ENCODE results near the gene VPS33B. TPM values are rescaled to one million over a fixed set of nuclear protein-coding genes. Genes with fewer than 3 reads are reported as not detected.
"Not testable (repeated sequence)": the region's sequence is repeated elsewhere in the genome, so short reads cannot be mapped to it uniquely, and the experiment has no call there.

VPS33B gene
- total RNA-seq, 4 donors from 2014 or later = 6.7 to 18.7 (median 10.8) TPM

DNA sequence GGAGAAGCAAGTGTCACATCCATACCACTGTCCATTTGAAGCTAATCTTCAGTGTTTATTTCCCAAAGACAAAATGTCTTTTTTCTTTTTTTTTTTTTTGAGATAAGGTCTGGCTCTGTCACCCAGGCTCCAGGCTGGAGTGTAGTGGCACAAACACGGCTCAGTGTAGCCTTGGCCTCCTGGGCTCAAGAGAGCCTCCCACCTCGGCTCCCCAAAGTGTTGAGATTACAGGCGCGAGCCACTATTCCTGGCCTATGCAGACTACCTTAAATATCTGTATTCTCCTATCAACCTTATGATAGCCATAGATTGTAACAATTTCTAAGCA lies 27.7 kb upstream of the VPS33B start:
- WGBS, 2 donors (ENCODE audit: low coverage in 1 of 2) = 73 to 100% methylated on average over 1 to 4 of the region's 4 CpGs
- Histone ChIP-seq H3K36me3 (no peaks in the 10 kb centered on the region), H3K4me1 (peaks cover 0 to 3% (median 0%) of the 10 kb centered on the region in 4 donors), H3K4me3 (no peak overlapping the region), H3K9me3 (no peaks in the 10 kb centered on the region), H3K27ac (no peak overlapping the region), H3K27me3 (peaks cover 29% of the 10 kb centered on the region)
- TF ChIP-seq, protein P1, sequence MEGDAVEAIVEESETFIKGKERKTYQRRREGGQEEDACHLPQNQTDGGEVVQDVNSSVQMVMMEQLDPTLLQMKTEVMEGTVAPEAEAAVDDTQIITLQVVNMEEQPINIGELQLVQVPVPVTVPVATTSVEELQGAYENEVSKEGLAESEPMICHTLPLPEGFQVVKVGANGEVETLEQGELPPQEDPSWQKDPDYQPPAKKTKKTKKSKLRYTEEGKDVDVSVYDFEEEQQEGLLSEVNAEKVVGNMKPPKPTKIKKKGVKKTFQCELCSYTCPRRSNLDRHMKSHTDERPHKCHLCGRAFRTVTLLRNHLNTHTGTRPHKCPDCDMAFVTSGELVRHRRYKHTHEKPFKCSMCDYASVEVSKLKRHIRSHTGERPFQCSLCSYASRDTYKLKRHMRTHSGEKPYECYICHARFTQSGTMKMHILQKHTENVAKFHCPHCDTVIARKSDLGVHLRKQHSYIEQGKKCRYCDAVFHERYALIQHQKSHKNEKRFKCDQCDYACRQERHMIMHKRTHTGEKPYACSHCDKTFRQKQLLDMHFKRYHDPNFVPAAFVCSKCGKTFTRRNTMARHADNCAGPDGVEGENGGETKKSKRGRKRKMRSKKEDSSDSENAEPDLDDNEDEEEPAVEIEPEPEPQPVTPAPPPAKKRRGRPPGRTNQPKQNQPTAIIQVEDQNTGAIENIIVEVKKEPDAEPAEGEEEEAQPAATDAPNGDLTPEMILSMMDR (IDR thresholded peaks at IDR 0.05) = no peak
- TF ChIP-seq POLR2A (IDR thresholded peaks at IDR 0.05) (no peak), EP300 (IDR thresholded peaks at IDR 0.05; ENCODE audit: low read depth) (no peak)
- DNase-seq = no peak
- in situ Hi-C loops (cut with MboI; ENCODE audit: low pct_ligation_motif_present in 1 of 4, low pct_unique_long_range_greater_than_20kb in 1 of 4, low sequenced_read_pairs in 3 of 4) = loop anchor here in 3 of 4 donors (10.0 kb wide), 2 partner anchors 175 to 225 kb away; no protein-coding TSS in a partner anchor
- intact Hi-C loops (cut with DNase I; ENCODE audit: low total_unique reads) = no loop called here

DNA sequence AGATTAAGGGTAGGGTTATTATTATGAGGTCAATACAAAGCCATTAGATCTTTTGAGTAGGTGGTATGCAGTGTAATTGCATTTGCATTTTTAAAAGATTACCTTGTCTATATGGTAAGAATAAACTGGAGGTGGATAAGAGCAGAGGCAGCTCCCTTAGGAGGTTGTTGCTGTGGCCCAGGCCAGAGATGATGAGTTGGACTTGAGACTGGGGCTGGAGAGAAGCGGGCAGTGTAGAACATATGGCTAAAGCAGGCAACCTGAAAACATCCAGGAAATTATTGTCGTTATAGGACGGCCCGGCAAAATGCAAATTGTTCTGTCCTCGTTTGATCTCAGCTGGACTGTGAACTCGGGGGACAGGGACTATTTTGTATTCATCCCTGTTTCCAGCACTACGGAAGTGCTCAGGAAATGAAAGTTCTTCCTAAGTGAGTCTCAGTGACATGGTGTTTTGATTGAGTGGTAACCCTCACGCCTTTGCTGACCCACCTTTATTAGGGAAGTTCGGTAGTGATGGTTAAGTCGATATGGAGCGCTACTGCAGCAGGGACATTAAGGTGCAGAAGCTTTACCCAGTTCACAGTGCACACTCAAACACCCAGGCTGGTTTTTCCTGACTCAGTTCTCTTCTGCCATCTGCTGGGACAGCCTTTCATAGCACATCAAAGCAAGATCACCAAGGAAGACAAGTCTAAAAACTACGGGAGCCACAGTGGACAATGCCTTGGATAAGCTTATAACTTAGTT lies 27.2 kb upstream of the VPS33B start:
- Histone ChIP-seq H3K27ac (no peak overlapping the region), H3K27me3 (peaks cover 24% of the 10 kb centered on the region), H3K4me3 (no peak overlapping the region), H3K36me3 (no peaks in the 10 kb centered on the region), H3K9me3 (no peaks in the 10 kb centered on the region), H3K4me1 (peaks cover 0 to 3% (median 0%) of the 10 kb centered on the region in 4 donors)
- DNase-seq = peak; percentile 70
- WGBS, 2 donors (ENCODE audit: low coverage in 1 of 2) = 25 to 28% methylated on average over 7 to 12 of the region's 12 CpGs
- intact Hi-C loops (cut with DNase I; ENCODE audit: low total_unique reads) (no loop called here), in situ Hi-C loops (cut with MboI; ENCODE audit: low pct_ligation_motif_present in 1 of 4, low pct_unique_long_range_greater_than_20kb in 1 of 4, low sequenced_read_pairs in 3 of 4) (loop anchor here in 3 of 4 donors (10.0 kb wide), 2 partner anchors 175 to 225 kb away; no protein-coding TSS in a partner anchor)
- no peak for TF ChIP-seq POLR2AphosphoS5 (IDR thresholded peaks at IDR 0.05)
- TF ChIP-seq POLR2A (IDR thresholded peaks at IDR 0.05) = no peak
- TF ChIP-seq, protein P1 (IDR thresholded peaks at IDR 0.05) = peak; percentile 47 to 58 (median 53)

DNA sequence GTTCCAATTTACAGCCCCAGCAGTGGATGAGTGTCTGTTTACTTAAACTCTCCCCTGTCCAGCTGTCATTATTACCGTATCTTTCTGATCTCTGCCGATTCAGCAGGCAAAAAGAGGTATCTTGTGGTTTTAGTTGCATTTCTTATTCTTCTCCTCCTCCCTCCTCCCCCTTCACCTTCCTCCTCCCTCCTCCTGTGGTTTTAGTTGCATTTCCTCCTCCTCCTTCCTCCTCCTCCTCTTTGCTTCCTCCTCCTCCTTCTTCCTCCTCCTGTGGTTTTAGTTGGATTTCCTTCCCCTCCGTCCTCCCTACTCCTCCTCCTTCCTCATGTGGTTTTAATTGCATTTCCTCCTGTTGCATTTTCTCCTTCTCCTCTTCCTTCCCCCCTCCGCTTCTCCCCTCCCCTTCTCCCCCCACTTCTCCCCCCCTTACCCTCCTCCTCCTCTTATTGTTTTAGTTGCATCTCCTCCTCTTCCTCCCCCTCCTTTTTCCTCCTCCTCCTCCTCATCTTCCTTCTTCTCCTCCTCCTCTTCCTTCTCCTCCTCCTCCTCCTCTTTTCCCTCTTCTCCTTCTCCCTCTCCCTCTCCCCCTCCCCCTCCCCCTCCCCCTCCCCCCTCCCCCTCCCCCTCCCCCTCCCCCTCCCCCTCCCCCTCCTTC lies 25.3 kb upstream of the VPS33B start:
- Histone ChIP-seq H3K4me1 (peaks cover 0 to 3% (median 0%) of the 10 kb centered on the region in 4 donors), H3K27me3 (peaks cover 8% of the 10 kb centered on the region), H3K9me3 (no peaks in the 10 kb centered on the region), H3K4me3 (no peak overlapping the region), H3K27ac (no peak overlapping the region), H3K36me3 (no peaks in the 10 kb centered on the region)
- intact Hi-C loops (cut with DNase I; ENCODE audit: low total_unique reads) (no loop called here), in situ Hi-C loops (cut with MboI; ENCODE audit: low pct_ligation_motif_present in 1 of 4, low pct_unique_long_range_greater_than_20kb in 1 of 4, low sequenced_read_pairs in 3 of 4) (no loop called here)
- TF ChIP-seq POLR2AphosphoS5 (IDR thresholded peaks at IDR 0.05) = no peak
- WGBS, 2 donors (ENCODE audit: low coverage in 1 of 2) = 0 to 6% methylated on average over 2 to 4 of the region's 4 CpGs
- no peak for DNase-seq

DNA sequence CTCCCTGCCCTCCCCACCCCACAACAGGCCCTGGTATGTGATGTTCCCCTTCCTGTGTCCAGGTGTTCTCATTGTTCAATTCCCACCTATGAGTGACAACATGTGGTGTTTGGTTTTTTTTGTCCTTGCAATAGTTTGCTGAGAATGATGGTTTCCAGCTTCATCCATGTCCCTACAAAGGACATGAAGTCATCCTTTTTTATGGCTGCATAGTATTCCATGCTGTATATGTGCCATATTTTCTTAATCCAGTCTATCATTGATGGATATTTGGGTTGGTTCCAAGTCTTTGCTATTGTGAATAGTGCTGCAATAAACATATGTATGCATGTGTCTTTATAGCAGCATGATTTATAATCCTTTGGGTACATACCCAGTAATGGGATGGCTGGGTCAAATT lies 23.7 kb upstream of the VPS33B start:
- H3K27me3 ChIP-seq; H3K4me1 ChIP-seq; H3K9me3 ChIP-seq; in situ Hi-C loops (cut with MboI; ENCODE audit: low pct_ligation_motif_present in 1 of 4, low pct_unique_long_range_greater_than_20kb in 1 of 4, low sequenced_read_pairs in 3 of 4); DNase-seq; H3K36me3 ChIP-seq; intact Hi-C loops (cut with DNase I; ENCODE audit: low total_unique reads); H3K27ac ChIP-seq; H3K4me3 ChIP-seq: not testable (repeated sequence)

DNA sequence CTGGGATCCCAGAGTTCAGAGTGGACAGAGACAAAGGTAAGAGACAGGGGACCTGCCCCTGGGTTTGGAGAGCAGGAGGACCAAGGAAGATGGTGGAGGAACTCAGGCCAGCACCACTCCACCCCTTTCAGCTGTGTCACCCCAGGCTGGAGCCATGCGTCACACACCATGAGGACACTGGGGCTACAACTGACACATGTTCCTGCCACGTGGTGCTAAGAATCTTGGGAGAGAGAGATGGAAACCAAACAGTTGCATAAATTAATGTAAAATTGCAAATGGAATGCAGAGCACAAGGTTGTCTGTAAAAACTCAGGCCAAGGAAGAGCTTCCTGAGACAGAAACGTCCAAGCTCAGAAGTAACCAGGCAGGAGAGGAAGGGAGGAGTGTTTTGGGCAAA lies 22.7 kb upstream of the VPS33B start:
- WGBS, 2 donors (ENCODE audit: low coverage in 1 of 2) = 56 to 57% methylated on average over 1 to 3 of the region's 3 CpGs
- Histone ChIP-seq H3K36me3 (no peaks in the 10 kb centered on the region), H3K27me3 (no peaks in the 10 kb centered on the region), H3K4me3 (no peak overlapping the region), H3K4me1 (peaks cover 0 to 3% (median 0%) of the 10 kb centered on the region in 4 donors), H3K27ac (no peak overlapping the region), H3K9me3 (no peaks in the 10 kb centered on the region)
- no peak for DNase-seq
- TF ChIP-seq POLR2A (IDR thresholded peaks at IDR 0.05) (no peak), EP300 (IDR thresholded peaks at IDR 0.05; ENCODE audit: low read depth) (no peak), POLR2AphosphoS5 (IDR thresholded peaks at IDR 0.05) (no peak)
- TF ChIP-seq, protein P1 (IDR thresholded peaks at IDR 0.05) = no peak
- intact Hi-C loops (cut with DNase I; ENCODE audit: low total_unique reads) = no loop called here
- in situ Hi-C loops (cut with MboI; ENCODE audit: low pct_ligation_motif_present in 1 of 4, low pct_unique_long_range_greater_than_20kb in 1 of 4, low sequenced_read_pairs in 3 of 4) = no loop called here

All from transverse colon (tissue), 4 donors.